Measurements from ENCODE around the gene RNF32.

RNF32 gene

DNA sequence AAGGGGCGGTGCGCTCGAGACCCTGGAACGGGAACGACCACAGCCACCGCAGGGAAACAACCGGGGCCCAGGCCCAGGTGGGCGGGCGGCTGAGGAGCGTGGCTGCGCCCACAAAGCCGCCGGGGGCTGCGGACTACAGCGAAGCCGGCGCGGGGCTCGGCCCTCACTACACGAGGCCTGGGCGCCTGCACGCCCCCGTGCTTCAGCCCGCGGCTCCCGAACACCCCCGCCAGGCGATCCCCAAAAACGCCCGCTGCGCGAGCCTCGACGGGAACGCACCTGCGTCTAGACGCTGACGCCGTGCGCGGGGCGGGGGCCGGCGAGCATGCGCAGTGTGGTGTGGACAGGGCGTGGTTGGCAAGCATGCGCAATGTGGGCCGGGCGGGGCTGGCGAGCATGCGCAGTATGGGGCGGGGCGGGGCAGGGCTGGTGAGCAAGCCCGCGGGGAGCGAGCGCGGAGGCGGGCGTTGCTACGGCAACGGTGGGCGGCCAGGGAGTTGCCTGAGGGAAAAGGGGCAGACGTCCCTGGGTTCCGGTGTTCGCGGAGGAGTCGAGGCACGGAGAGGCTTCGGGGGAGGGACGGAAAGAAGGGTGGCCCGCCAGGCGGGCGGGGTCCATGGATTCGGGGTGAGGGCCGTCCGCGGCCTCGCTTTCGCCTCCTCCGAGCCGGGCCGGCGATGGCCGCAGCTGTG, at the start of gene RNF32:
TSS of gene RNF32 (plus strand) at position 518 of the 692 bp plus-strand sequence. CDS start 3,104 bp downstream, outside the sequence.
- peak; percentile 95 for DNase-seq (ENCODE audit: low spot score)

DNA sequence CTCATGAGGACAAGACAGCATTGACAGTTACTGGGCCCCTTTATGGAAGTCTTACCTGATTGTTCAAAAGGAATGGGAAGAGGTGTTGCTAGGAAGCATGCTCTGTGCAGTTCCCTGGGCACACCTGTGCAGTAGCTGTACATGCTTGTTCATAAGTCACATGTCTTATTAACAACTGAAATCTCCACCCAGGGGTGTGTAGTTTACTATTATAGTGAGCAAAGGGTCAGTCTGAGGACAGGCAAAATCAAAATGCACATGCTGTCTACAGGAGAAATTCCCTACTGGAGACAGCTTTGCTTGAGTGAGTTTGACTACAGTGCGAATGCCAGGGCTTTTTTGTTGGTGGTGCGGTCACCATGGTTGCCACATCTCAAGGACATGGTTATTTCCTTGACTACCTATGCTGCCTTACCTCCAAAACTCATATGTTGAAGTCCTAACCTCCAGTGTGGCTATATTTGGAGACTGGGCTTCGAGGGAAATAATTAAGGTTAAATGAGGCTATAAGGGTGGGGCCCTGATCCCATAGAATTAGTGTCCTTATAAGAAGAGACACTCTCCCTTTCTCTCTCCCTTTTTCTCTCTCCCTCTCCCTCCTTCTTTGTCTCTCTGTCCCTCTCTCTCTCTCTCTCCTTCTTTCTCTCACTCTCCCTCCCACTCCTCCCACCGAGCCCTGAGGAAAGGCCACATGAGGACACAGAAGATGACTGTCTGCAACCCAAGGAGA, 48.3 kb upstream of the RNF32 start:
- DNase-seq (ENCODE audit: low spot score) = no peak

DNA sequence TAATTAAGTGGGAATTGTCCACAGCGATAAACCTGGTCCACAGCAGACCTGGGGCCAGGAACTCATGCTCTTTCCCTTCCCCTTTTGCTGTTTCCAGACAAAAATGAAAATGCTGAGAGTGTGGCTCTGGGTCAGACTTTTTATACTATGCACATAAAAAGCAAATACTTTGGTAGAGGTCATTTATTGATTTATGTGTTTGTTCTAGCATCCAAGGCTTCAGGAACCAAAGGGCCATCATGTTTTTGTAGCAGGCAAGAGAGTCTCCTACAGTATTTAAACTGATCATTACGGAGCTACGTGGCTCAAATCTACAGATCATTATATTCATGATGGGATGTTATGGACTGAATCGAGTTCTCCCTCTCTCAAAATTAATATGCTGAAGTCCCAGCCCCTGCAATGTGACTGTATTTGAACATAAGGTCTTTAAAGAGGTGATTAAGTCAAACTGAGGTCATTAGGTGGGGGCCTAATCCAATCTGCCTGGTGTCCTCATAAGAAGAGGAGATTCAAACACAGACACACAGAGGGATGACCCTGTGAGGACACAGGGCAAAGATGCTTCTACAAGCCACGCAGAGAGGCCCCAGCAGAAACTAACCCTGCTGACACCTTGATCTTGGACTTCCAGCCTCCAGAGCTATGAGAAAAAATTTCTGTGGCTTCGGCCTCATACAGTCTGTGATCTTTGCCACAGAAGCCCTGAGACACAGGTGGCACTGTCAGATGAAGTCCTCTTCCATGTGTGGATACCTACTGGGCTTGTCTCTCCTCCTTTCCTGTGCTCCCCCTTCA, 46.1 kb upstream of the RNF32 start:
- DNase-seq (ENCODE audit: low spot score) = no peak

DNA sequence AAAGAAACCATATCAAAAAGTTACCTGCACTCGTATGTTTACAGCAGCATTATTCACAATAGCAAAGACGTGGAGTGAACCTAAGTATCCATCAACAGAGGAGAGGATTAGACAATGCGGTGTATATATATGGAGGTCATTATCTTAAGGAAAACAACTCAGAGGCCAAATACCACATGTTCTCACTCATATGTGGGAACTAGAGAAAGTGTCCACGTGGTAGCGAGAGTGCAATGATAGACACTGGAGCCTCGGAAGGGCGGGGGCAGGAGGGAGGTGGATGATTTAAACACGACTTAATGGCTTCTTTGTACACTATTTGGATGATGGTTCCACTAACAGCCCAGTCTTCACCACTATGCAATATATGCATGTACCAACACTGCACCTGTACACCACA, 40.1 kb upstream of the RNF32 start:
- no peak for DNase-seq (ENCODE audit: low spot score)

DNA sequence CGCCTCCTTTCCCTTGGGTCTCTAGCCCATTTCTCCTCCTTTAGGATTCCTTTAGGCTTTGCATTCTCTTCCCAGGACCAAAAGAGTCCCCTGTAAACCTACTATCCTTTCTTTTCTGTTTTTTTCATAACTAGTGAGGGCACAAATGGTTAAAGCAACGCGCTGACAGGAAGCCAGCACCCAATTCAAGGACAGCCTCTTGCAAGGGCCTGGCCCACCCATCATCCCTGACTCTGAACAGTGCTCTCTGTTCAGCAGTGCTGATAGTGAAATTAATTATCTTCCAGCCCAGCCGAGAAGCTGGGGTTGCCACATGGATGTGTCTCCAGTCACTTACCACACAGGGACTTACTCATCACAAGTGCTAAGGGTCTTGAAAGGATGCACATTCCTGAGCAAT, 38.3 kb upstream of the RNF32 start:
- no peak for DNase-seq (ENCODE audit: low spot score)

DNA sequence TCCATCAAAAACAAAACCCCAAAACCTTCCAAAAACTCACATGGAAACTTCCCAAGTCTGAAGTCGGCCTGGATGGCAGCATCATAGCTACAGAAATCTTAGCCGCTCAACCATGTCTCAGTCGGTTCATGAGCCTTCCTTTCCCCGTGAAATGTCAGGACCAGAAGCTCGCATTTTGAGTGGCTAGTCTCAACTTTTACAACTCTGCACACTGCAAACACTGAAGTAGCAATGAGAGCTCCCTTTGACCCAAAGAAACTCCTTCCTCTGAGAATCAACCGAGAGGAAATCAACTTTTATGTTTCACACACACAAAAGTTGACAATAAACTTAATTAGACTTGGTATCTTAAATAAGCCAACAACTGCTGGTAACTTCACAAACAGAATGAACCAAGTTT, 37.6 kb upstream of the RNF32 start:
- DNase-seq (ENCODE audit: low spot score) = no peak

DNA sequence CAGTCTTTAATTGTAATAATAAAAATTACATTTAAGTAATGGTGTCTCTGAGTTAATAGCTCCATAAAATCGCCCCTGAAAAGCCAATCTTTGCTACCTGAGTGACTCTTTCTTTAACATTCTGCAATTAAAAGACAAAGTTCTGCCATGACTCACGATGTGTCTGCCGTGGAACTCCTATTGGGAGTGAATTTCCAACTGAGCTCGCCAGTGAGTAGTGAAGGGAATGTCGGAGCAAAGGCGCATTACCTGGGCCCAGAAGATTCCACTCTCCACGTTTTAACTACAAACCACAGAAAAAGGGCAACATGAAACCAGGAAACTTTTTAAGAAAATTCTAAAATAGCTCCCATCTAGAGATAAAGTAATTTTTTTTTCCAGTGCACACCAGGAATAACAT, 36.9 kb upstream of the RNF32 start:
- DNase-seq (ENCODE audit: low spot score) = no peak

DNA sequence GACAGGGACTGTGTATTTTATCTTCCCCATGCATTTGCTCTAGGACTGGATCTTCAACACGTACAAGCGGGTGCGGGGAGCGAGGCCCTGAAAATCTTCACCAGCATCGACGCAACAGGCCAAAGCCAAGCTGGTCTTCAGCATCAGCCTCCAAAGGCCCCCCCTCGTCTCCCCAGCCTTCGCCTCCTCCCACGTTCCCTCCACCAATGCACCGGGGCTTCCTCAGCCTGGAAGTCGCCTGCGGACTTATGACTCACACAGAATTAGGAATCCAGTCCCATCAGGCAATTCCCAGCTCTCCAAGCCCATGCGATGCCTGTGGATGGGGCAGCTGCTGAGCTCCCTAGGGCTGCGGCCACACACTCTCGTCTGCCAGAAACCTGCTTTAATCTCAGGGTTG, 36.3 kb upstream of the RNF32 start:
- no peak for DNase-seq (ENCODE audit: low spot score)

DNA sequence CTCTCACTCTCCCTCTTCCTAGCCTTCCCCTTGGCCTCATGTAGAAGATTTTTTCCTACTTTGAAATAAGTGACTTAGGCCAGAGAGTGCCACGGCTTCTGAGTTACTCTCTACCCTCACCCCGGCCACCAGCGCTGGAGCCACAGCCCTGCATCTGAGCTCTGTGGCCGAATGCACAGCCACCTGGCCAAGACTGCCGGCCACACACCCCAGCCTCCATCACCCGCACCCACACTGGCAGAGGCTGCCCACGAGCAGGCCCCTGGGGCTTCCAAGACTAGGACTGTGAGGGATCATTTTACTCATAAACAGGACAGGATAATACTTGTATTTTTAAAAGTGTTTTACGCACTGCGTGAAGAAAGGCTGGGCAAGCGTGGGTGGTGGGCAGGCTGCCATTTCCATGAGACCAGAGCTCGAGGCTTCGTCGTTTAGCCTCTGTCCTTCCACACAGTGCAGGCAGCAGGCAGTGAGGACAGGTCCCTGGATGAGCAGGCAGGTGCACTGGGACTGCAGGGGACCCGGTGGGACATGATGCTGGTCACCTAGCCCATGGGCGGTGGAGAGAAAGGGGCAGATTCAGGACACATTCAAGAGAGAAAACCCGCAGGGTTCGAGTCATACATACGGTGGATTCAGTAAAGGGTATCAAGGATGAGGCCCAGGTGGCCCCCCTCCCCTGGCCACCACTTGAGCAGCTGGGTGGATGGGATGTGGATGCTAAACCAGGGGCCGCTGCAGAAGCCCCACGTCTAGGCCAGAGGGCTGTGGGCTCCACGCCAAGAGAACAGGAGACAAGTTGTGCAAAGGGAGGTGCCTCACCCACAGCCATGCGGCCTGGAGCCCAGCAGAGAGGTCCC, 35.5 kb upstream of the RNF32 start:
- no peak for DNase-seq (ENCODE audit: low spot score)

DNA sequence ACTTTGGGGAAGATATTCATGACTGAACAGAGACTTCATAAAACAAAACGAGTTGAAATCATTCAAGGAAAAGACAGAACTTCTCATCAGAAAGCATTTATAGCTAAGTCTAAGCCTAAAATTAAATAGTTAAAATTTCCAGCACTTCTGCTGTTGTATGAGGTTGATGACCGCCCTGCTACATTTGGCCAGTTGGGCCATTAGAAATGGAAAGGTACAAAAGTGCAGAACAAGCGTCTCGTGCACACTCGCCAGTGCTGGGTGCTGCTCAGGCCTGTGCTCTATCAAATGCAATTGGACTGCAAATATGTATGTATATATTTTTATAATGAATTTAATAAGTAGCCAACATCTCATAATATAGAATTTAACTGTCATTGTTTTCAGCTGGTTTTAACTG, 34.4 kb upstream of the RNF32 start:
- DNase-seq (ENCODE audit: low spot score) = no peak

DNA sequence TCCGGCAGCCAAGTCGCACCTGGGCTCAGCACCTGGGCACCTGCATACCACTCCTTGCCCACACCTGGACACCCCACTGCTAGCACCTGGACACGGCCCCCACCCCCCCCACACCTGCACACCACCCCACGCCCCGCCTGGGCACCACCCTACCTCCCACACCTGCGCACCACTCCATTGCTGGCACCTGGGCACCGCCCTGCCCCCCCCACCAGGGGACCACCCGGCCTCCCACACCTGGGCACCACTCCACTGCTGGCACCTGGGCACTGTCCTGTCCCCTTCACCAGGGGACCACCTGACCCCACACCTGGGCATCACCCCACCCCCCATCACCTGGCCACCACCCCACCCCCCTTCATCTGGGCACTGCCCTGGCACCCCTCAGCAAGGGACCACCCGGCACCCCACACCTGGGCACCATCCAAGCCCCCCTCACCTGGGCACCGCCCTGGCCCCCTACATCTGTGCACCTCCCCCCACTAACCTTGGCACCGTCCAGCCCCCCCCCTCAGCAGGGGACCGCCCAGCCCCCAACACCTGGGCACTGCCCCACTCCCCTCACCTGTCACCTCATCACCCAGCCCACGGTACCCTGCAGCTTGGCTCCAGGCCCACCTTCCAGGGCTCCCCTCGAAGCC, 33.8 kb upstream of the RNF32 start:
- DNase-seq (ENCODE audit: low spot score) = no peak

DNA sequence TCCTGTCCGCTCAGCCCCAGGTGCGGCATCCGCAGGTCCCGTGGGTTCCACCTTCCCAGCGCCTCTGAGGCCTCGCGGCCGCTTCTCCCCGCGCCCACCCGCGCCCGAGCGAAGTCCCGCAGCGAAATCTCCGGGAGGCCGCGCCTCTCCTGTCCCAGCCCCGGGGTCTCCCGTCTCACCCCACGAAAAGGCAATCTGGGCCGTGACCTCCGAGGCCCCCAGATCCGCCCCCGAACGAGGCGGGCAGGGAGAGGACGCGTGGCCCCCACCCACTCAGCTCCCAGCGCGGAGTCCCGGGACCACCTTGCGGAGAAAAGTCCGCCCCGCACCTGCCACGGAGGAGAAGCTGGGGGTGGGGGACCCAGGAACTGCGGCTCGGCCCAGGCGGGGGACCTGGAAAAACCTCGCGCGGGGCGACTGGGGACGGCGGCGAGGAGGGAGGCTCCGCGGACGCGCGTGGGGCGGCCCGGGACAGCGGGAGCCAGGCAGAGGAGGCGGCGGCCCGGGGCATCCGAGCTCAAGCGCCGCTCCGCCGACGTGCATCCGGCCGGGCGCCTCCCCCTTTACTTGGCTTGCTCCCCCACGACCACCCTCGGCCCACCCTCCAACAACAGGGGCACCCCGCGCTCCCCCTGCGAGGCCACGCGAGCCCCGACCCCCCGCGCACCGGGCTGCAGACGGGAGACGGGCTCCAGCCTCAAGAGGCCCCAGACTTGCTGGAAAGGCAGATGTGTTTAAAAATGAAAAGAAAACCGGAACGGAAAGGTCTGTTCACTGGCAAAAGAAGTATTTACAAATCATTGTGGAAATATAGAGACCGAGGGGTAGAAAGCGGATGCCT, 33.0 kb upstream of the RNF32 start:
- no peak for DNase-seq (ENCODE audit: low spot score)

DNA sequence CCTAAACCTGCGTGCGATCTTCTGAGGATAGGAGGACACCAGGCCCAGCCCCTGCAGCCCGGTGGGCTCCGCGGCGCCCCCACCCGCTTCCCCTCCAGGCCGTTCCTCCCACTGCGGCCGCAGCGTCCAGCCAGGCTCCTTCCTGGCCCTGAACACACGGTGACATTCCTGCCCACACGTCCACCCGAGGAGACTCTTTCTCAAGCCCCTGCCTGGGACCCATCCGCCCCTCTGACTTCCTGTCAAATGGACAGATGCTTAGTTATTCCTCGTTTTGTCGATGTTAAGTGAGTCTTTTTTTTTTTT, 32.4 kb upstream of the RNF32 start:
- DNase-seq (ENCODE audit: low spot score) = no peak

DNA sequence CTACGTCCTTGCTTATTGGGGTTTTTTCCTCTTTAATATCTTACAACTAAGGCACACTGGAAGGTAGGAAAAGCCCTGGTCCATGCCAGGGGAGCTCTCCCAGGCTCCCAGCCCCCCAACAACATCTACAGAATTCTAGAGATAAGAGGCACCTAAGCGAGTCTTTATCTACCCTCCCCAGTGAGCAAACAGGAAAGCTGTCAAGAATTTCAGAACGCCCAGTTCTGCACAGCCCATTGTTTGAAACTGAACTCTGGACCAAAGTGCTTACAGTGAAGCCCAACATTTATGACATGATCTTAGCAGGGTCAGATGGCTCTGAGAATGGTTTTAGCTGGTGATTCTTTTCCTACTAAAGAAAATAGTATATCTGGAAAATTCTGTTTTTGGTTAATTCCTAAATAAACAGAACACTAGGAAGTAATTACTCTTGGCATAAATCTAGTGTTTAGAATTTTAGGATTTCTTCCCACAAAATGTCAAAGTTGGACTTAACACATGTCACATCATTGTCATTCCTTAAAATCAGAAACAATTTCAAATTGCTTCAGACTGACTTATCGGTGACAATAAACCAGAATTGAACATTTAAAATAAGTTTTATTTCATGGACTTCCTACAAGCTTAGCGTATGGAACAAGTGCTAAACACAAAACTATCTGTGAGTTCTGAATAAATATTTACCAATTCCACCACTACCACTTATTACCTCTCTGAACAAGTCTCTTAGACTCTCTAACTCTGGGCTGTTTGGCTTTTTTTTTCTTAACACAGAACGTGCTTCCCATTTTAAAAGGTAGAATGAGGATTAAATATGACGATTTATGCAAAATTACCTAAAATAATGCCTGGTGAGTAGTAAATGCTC, 31.3 kb upstream of the RNF32 start:
- DNase-seq (ENCODE audit: low spot score) = no peak

DNA sequence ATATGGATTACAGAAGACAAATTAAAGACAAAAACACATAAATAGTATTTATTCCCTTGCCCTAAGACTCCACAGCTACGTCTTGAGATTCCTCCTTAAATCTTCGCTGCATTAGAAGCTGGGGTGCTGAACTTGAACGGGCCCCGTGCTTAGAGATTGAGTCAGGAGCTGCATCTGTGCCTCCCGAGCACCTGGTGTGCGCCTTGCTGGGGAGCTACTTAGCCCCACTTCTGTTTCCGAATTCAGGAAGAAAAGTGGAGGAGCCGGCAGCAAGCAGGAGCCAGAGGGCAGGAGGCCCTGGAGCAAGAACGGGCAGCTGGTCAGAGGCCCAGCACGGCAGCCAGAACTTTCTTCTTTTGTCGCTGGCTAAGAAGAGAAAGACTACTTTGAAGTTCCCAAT, 30.4 kb upstream of the RNF32 start:
- DNase-seq (ENCODE audit: low spot score) = no peak

DNA sequence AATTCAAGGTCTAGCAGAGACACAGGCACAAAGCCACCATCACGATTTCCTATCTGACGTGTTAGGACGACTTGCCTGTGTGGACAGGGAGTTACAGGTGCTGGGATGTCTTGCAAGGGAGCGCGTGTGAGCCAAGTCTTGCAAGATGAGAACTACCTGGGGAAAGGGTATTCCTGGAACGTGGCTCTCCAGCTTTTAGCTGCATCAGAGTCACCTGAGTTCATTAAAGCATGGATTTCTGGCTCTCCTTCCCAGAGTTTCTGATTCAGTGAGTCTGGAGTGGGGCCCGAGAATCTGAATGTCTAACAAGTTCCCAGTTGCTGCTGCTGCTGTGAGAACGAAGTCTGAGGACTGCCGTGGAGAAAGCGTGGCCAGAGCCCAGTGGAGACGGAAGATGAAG, 30.0 kb upstream of the RNF32 start:
- no peak for DNase-seq (ENCODE audit: low spot score)

DNA sequence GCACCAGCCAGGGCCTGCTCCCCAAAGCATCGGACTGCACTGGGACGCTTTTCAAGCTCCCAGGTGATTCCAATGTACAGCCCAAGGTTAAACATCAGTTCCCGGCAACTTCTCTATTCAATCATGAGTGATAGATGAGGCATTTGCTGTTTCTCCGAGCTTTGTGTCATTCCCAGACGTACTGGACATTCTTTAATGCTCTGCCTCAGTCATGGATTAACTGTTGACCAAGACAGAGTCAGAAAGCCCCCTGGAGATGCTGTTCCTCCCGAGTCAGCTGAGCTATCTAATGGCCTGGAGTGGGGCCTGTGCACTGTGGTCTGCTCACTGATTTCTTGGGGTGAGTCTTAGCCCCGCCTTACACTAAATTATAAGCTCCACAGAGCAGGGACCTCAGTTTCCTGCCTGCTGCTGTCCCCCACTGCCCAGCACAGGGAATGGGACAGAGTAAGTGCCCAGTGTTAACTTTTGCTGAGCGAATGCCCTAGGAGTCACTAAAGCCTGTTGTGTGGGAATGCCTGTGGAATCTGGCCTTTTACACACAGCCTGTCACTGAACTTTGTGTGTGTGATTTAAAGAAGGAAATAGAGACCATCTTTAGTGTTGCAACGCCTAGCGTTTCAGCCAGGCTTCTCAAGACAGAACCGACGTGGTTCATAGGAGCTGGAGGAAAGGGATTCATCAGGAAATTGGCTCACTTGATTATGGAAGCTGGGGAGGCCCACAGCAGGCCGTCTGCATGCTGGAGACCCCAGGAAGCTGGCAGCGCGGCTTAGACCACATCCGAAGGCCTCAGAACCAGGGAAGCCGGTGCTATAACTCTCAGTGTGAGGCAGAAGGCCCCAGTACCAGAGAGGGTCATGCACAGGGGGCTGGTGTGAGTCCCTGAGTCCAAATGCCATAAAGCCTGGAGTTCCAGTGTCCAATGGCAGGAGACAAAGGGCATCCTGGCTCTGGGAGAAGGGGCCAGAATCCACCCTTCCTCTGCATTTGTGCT, 29.3 kb upstream of the RNF32 start:
- DNase-seq (ENCODE audit: low spot score) = no peak

DNA sequence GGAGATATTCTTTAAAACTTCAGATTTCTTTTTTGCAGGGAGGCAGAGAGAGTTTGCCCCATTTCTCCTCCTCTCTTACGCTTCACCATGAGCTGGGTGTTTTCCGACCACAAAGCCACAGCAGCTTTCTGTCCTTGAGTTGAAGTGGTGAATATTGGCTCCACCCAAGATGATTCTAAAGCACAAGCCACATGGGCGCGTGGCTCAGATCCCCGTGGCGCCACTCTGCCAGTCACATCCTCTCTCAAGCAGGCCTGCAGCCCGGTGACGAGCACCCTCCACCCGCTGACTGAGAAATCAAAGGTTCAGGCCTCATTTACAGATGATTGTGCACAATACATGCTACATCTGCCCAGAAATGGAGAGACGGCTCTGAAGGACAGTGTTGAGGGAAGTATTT, 27.6 kb upstream of the RNF32 start:
- DNase-seq (ENCODE audit: low spot score) = no peak

All from NAMALWA (cell line).